Measurements from ENCODE around the gene SLC7A14. TPM values are rescaled to one million over a fixed set of nuclear protein-coding genes. Genes with fewer than 3 reads are reported as not detected.

SLC7A14 gene
- total RNA-seq, 2 experiments from 2014 or later: not detected

DNA sequence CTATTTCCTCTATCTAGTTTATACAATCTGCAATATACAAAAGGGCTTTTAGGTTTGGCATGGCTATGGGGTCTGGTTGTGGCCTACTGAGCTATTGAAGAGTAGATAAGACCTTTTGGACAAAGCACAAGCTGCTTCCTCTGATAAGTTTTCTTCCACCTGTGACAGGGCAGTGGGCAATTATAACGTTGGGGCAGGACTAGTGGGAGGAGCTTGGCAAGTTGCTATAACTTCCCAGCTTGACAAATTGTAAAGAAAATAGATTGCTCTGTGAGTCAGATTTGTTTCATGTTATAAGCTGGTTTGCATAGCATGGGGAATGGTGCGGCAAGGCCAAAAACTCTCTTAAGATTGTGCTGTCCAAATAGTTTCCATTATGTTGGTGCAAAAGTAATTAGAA is 64.9 kb downstream of the SLC7A14 start:
- Histone ChIP-seq H2AFZ (ENCODE audit: low read length) (no peak overlapping the region), H3K36me3 (ENCODE audit: insufficient read depth, low read length) (no peaks in the 10 kb centered on the region), H3K4me1 (ENCODE audit: insufficient read depth, low read length, poor library complexity, severe bottlenecking) (no peaks in the 10 kb centered on the region), H3K9me3 (ENCODE audit: low read length) (no peaks in the 10 kb centered on the region), H3K4me2 (ENCODE audit: low read length) (no peak overlapping the region), H4K20me1 (ENCODE audit: insufficient read depth, low read length) (no peaks in the 10 kb centered on the region), H3K9me2 (ENCODE audit: insufficient read depth, low read length) (no peaks in the 10 kb centered on the region; the same call in 1 of the 2 replicates), H3K4me3 (ENCODE audit: low read depth, low read length, poor library complexity, severe bottlenecking) (no peak overlapping the region), H3K79me2 (ENCODE audit: insufficient read depth, low read depth, low read length) (no peaks in the 10 kb centered on the region), H3K27ac (ENCODE audit: low read depth, low read length, poor library complexity, severe bottlenecking) (no peak overlapping the region)
- BruUV-seq (replicated peaks): no TSS peak
- no peak for DNase-seq (ENCODE audit: low spot score)
- ChIA-PET POLR2A (interaction anchor here (0.7 kb wide), 1 partner anchor 317 kb away, joined by 4 read pairs; no protein-coding TSS in a partner anchor), CTCF (ENCODE audit: unreplicated experiment) (no interaction called here)
- TF ChIP-seq, protein P1, sequence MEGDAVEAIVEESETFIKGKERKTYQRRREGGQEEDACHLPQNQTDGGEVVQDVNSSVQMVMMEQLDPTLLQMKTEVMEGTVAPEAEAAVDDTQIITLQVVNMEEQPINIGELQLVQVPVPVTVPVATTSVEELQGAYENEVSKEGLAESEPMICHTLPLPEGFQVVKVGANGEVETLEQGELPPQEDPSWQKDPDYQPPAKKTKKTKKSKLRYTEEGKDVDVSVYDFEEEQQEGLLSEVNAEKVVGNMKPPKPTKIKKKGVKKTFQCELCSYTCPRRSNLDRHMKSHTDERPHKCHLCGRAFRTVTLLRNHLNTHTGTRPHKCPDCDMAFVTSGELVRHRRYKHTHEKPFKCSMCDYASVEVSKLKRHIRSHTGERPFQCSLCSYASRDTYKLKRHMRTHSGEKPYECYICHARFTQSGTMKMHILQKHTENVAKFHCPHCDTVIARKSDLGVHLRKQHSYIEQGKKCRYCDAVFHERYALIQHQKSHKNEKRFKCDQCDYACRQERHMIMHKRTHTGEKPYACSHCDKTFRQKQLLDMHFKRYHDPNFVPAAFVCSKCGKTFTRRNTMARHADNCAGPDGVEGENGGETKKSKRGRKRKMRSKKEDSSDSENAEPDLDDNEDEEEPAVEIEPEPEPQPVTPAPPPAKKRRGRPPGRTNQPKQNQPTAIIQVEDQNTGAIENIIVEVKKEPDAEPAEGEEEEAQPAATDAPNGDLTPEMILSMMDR (conservative IDR thresholded peaks at IDR 0.05; ENCODE audit: low read length): no peak
- TF ChIP-seq EZH2phosphoT487 (IDR thresholded peaks at IDR 0.05; ENCODE audit: borderline replicate concordance, low read depth, low read length): no peak
- intact Hi-C loops (cut with micrococcal nuclease; ENCODE audit: unreplicated experiment): no loop called here

DNA sequence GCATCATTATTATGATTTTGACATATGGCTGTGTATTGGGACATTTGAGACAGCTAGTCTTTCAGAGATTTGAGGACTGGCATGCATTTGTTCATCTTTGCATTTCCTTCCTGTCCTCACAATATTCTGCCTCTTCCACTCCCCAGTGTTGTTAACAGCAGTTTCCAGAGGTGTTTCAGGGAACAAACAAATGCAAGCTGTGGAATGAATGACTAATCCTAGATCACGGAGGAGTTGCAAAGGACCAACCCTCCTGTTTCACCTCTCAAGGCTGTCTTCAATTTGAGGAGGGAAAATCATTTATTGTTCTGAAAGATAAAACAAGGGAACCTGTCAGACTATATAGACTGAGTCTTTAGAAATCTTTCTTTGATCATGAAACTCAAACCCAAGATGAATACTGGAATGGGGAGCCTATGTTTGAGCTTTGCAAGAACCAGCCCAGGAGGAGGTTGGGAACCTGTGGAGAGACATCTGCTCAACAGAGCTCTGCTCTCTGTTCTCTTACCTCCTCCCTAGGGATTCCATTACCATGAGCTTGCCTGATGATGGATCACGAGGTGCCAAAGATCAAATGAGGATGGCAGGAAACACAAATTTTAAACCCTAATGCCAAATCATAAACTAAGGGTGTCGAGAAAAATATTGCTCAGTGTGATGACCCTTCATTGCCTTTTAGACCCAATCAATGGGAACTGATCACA is 68.5 kb downstream of the SLC7A14 start:
- intact Hi-C loops (cut with micrococcal nuclease; ENCODE audit: unreplicated experiment): no loop called here
- CTCF ChIA-PET (ENCODE audit: unreplicated experiment): no interaction called here

DNA sequence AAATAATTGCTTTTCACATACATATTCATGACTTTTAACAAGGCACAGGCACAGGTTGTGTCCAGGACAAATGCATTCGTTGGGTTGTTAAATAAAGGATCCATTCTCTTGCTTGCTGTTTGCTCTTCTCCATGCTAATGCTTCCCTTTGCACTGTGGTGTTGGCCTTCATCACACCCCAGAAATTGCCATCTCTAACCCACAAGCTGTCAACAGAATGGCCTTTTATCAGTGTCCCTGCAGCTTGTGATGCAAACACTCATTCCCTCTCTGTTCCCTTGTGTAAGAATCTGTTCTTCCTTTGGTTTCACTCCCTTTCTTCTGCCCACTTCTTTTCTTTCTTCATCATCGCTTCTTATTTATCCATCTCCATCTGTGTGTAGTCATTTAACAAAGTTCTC is 72.2 kb downstream of the SLC7A14 start:
- no peak for DNase-seq (ENCODE audit: low spot score)
- H3K9me2 ChIP-seq (ENCODE audit: insufficient read depth, low read length): no peaks in the 10 kb centered on the region
- H3K36me3 ChIP-seq (ENCODE audit: insufficient read depth, low read length): no peaks in the 10 kb centered on the region
- POLR2A ChIA-PET: interaction anchor here (0.8 kb wide), 1 partner anchor 290 kb away, joined by 3 read pairs; no protein-coding TSS in a partner anchor
- CTCF ChIA-PET (ENCODE audit: unreplicated experiment): no interaction called here
- no TSS peak for BruUV-seq (replicated peaks)
- H3K4me3 ChIP-seq (ENCODE audit: low read depth, low read length, poor library complexity, severe bottlenecking): no peak overlapping the region
- intact Hi-C loops (cut with micrococcal nuclease; ENCODE audit: unreplicated experiment): no loop called here
- H3K27ac ChIP-seq (ENCODE audit: low read depth, low read length, poor library complexity, severe bottlenecking): no peak overlapping the region
- no peaks in the 10 kb centered on the region for H3K9me3 ChIP-seq (ENCODE audit: low read length)
- TF ChIP-seq EZH2phosphoT487 (IDR thresholded peaks at IDR 0.05; ENCODE audit: borderline replicate concordance, low read depth, low read length): no peak
- TF ChIP-seq, protein P1 (conservative IDR thresholded peaks at IDR 0.05; ENCODE audit: low read length): no peak
- no peaks in the 10 kb centered on the region for H3K4me1 ChIP-seq (ENCODE audit: insufficient read depth, low read length, poor library complexity, severe bottlenecking)
- no peak overlapping the region for H2AFZ ChIP-seq (ENCODE audit: low read length)
- no peaks in the 10 kb centered on the region for H4K20me1 ChIP-seq (ENCODE audit: insufficient read depth, low read length)
- no peaks in the 10 kb centered on the region for H3K79me2 ChIP-seq (ENCODE audit: insufficient read depth, low read depth, low read length)
- H3K4me2 ChIP-seq (ENCODE audit: low read length): no peak overlapping the region

More for the DNA sequence above, 68.5 kb downstream of the SLC7A14 start:
- no peaks in the 10 kb centered on the region for H3K9me2 ChIP-seq (ENCODE audit: insufficient read depth, low read length)
- POLR2A ChIA-PET: no interaction called here
- no peak overlapping the region for H3K4me2 ChIP-seq (ENCODE audit: low read length)
- no peaks in the 10 kb centered on the region for H4K20me1 ChIP-seq (ENCODE audit: insufficient read depth, low read length)
- H3K9me3 ChIP-seq (ENCODE audit: low read length): no peaks in the 10 kb centered on the region
- no peaks in the 10 kb centered on the region for H3K36me3 ChIP-seq (ENCODE audit: insufficient read depth, low read length)
- H3K4me3 ChIP-seq (ENCODE audit: low read depth, low read length, poor library complexity, severe bottlenecking): no peak overlapping the region
- H2AFZ ChIP-seq (ENCODE audit: low read length): no peak overlapping the region
- DNase-seq (ENCODE audit: low spot score): no peak
- BruUV-seq (replicated peaks): no TSS peak
- no peaks in the 10 kb centered on the region for H3K79me2 ChIP-seq (ENCODE audit: insufficient read depth, low read depth, low read length)
- TF ChIP-seq, protein P1 (conservative IDR thresholded peaks at IDR 0.05; ENCODE audit: low read length): no peak
- TF ChIP-seq EZH2phosphoT487 (IDR thresholded peaks at IDR 0.05; ENCODE audit: borderline replicate concordance, low read depth, low read length): no peak
- no peak overlapping the region for H3K27ac ChIP-seq (ENCODE audit: low read depth, low read length, poor library complexity, severe bottlenecking)
- no peaks in the 10 kb centered on the region for H3K4me1 ChIP-seq (ENCODE audit: insufficient read depth, low read length, poor library complexity, severe bottlenecking)
